Activated CD8-positive, alpha-beta T cell treated with anti-CD3 and anti-CD28 coated beads for 36 hours (primary cell): ENCODE results near the gene PPFIBP2. TPM values are rescaled to one million over a fixed set of nuclear protein-coding genes. Genes with fewer than 3 reads are reported as not detected.

ENCODE experiments used
- ATAC-seq: fragments of 200-7000 bp; cut with Tn5 transposase; one replicate; pipeline ENCODE4 v1.10.0; 2021; ENCODE audit warnings: mild to moderate bottlenecking, moderate library complexity
- CTCF ChIA-PET: fragments of 350-600 bp; sonication (Branson Sonifier 250); formaldehyde crosslinking; loops from one replicate; lab custom pipeline; 2021; ENCODE audit warnings: antibody characterized with exemption; lab: Charles Lee
- POLR2A ChIA-PET: fragments of 350-600 bp; sonication (Branson Sonifier 250); formaldehyde crosslinking; loops from one replicate; lab custom pipeline; 2021; ENCODE audit warnings: antibody characterized with exemption; lab: Charles Lee
- DNase-seq: peaks from one replicate; pipeline ENCODE4 v3.0.0-alpha.2; 2020
- H3K27ac Mint-ChIP-seq: one replicate; pipeline ENCODE4 v1.8.0; 2021; ENCODE audit warnings: mild to moderate bottlenecking, mixed read lengths
- H3K27me3 Mint-ChIP-seq: one replicate; pipeline ENCODE4 v1.8.0; 2021; ENCODE audit warnings: mixed read lengths
- H3K36me3 Mint-ChIP-seq: one replicate; pipeline ENCODE4 v1.8.0; 2021; ENCODE audit warnings: low read depth, mixed read lengths
- H3K4me1 Mint-ChIP-seq: one replicate; pipeline ENCODE4 v1.8.0; 2021; ENCODE audit warnings: low read depth, mixed read lengths
- H3K4me3 Mint-ChIP-seq: one replicate; pipeline ENCODE4 v1.8.0; 2021; ENCODE audit warnings: mild to moderate bottlenecking, moderate library complexity, mixed read lengths
- H3K9me3 Mint-ChIP-seq: one replicate; pipeline ENCODE4 v1.8.0; 2021; ENCODE audit warnings: mixed read lengths
- intact Hi-C: fragments of 100-400 bp; cut with micrococcal nuclease; formaldehyde crosslinking; loops from one replicate; pipeline ENCODE4 v1.10.0; 2022
- total RNA-seq, 2 experiments: library from RNA; stranded (reverse); gene quantifications; one replicate each; pipeline ENCODE4 v1.2.3, GENCODE V29; 2021
- TF ChIP-seq, protein P1 (sequence below): fragments of 200-600 bp; IDR thresholded peaks from one replicate; pipeline ENCODE4 v1.8.0; 2022; ENCODE audit warnings: antibody characterized with exemption, mild to moderate bottlenecking

The PPFIBP2 gene
- total RNA-seq, 2 experiments from 2014 or later = 13.3 to 14.2 TPM

DNA sequence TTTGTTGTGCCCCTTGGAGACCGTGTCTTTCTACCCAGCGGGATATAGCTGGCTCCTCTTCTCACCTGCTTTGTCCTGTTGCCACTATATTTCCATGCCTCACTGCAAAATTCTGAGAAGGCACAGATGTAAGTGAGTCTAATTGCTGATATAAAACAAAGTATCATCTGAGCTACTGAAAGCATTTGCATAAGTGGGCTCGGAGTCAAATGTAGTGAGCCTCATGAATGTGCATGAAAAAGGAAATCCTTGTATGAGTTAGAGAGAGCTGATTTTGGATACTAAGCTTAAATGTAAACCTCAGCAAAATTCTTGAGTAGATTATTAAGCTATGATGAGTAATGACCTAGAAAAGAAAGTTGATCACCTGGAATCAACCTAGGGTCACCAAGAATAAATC lies 178.6 kb downstream of the PPFIBP2 start:
- ATAC-seq (no peak), DNase-seq (no peak)
- intact Hi-C loops = loop anchor here (5.0 to 10.0 kb wide), 2 partner anchors 178 to 590 kb away; partner anchors contain the start of gene PPFIBP2
- H3K4me1 Mint-ChIP-seq = peaks cover 4% of the 10 kb centered on the region
- H3K27ac Mint-ChIP-seq = no peak overlapping the region
- no peaks in the 10 kb centered on the region for H3K36me3 Mint-ChIP-seq
- no peak overlapping the region for H3K4me3 Mint-ChIP-seq
- CTCF ChIA-PET = interaction anchor here (0.6 to 1.7 kb wide), 5 partner anchors 10 to 880 kb away, joined by 3 to 5 read pairs (median 4); no protein-coding TSS in a partner anchor
- H3K9me3 Mint-ChIP-seq = no peaks in the 10 kb centered on the region
- TF ChIP-seq, protein P1, sequence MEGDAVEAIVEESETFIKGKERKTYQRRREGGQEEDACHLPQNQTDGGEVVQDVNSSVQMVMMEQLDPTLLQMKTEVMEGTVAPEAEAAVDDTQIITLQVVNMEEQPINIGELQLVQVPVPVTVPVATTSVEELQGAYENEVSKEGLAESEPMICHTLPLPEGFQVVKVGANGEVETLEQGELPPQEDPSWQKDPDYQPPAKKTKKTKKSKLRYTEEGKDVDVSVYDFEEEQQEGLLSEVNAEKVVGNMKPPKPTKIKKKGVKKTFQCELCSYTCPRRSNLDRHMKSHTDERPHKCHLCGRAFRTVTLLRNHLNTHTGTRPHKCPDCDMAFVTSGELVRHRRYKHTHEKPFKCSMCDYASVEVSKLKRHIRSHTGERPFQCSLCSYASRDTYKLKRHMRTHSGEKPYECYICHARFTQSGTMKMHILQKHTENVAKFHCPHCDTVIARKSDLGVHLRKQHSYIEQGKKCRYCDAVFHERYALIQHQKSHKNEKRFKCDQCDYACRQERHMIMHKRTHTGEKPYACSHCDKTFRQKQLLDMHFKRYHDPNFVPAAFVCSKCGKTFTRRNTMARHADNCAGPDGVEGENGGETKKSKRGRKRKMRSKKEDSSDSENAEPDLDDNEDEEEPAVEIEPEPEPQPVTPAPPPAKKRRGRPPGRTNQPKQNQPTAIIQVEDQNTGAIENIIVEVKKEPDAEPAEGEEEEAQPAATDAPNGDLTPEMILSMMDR = no peak
- POLR2A ChIA-PET = no interaction called here
- H3K27me3 Mint-ChIP-seq = peaks cover 30% of the 10 kb centered on the region

DNA sequence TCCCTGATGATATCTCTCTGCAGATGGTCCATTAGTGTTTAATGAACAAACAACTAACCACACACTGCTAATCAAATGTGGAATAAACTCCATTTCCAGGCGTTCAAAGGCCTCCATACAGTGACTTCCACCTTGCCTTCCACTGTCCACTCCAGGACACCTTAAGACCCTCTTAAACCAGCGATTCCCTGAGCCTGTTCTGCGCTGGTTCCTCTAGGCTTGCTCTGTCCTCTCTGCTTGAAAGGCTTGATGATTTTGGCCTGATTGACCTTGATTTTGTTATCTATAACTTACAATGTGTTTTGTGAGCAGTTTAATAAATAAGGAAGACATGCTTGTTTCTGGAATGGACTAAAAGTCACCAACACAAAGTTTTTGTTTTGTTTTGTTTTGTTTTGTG lies 180.4 kb downstream of the PPFIBP2 start:
- H3K27ac Mint-ChIP-seq = no peak overlapping the region
- POLR2A ChIA-PET = no interaction called here
- TF ChIP-seq, protein P1 = no peak
- ATAC-seq (no peak), DNase-seq (no peak)
- CTCF ChIA-PET = interaction anchor here (1.0 to 1.8 kb wide), 8 partner anchors 11 to 602 kb away, joined by 3 to 10 read pairs (median 4); no protein-coding TSS in a partner anchor
- H3K36me3 Mint-ChIP-seq = no peaks in the 10 kb centered on the region
- no peaks in the 10 kb centered on the region for H3K9me3 Mint-ChIP-seq
- H3K4me3 Mint-ChIP-seq = no peak overlapping the region
- H3K27me3 Mint-ChIP-seq = peaks cover 26% of the 10 kb centered on the region
- intact Hi-C loops = loop anchor here (5.0 to 10.0 kb wide), 2 partner anchors 179 to 592 kb away; partner anchors contain the start of gene PPFIBP2
- peaks cover 4% of the 10 kb centered on the region for H3K4me1 Mint-ChIP-seq

DNA sequence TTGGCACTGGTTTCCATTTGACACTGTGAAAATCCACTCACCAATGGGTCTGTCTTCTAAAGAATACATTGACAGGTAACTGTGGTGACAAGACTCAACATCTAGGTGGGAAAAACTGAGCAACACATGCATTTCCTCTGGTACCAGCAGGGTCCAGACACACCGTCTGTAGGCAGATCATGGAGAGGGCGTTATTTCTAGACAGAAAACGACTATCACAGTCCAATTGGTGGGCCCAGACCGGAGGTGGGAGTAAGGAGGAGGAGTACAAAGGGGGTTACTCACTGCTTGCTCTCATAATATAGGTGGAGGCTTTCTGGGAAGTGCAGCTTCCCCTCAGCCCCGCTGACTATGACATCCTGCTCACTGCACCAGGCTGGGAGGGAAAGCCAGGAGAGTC lies 182.6 kb downstream of the PPFIBP2 start:
- ChIA-PET CTCF (interaction anchor here (0.9 to 1.4 kb wide), 2 partner anchors 229 to 884 kb away, joined by 3 read pairs; no protein-coding TSS in a partner anchor), POLR2A (no interaction called here)
- Mint-ChIP-seq H3K27ac (no peak overlapping the region), H3K36me3 (no peaks in the 10 kb centered on the region), H3K4me3 (no peak overlapping the region), H3K4me1 (peaks cover 3% of the 10 kb centered on the region), H3K9me3 (no peaks in the 10 kb centered on the region), H3K27me3 (peaks cover 25% of the 10 kb centered on the region)
- ATAC-seq (peak; percentile 68), DNase-seq (peak; percentile 21)
- TF ChIP-seq, protein P1 = no peak
- intact Hi-C loops = loop anchor here (10.0 kb wide), 1 partner anchor 182 kb away; the partner anchor contains the start of gene PPFIBP2

Other genes with a start within 250 kb of the PPFIBP2 start
- gene OLFML1, start 28.5 kb upstream of the PPFIBP2 start, total RNA-seq = not detected
- gene CYB5R2, start 159.5 kb downstream of the PPFIBP2 start, total RNA-seq = 1 to 10 TPM; 4.2 to 4.9 TPM
- gene OVCH2, start 192.5 kb downstream of the PPFIBP2 start, total RNA-seq = not detected